Measurements from ENCODE around the gene TOX3.

The TOX3 gene

DNA sequence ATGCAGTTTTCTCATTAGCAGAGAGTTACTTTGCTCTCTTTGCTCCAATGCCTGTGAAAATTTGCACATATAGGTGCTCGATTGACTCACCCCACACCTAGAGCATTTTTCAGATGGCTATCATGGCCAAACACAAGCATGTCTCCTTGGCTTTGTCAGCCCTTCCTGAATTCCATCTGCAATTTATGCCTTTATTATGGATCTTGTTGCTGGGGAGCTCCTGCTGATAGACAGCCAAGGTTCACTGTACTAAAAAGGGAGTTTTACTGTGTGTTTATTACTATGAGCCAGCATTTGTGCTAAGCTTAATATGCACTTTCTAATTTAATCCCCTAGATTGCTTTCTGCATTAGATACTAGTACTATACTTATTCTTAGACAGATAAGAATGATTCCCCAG is 93.3 kb downstream of the TOX3 start:
- DNase-seq (ENCODE audit: low read depth) = no peak
- TF ChIP-seq, protein P1, sequence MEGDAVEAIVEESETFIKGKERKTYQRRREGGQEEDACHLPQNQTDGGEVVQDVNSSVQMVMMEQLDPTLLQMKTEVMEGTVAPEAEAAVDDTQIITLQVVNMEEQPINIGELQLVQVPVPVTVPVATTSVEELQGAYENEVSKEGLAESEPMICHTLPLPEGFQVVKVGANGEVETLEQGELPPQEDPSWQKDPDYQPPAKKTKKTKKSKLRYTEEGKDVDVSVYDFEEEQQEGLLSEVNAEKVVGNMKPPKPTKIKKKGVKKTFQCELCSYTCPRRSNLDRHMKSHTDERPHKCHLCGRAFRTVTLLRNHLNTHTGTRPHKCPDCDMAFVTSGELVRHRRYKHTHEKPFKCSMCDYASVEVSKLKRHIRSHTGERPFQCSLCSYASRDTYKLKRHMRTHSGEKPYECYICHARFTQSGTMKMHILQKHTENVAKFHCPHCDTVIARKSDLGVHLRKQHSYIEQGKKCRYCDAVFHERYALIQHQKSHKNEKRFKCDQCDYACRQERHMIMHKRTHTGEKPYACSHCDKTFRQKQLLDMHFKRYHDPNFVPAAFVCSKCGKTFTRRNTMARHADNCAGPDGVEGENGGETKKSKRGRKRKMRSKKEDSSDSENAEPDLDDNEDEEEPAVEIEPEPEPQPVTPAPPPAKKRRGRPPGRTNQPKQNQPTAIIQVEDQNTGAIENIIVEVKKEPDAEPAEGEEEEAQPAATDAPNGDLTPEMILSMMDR (IDR thresholded peaks at IDR 0.05; ENCODE audit: control insufficient read depth, insufficient read depth, low read depth, low read length, missing control alignments) = no peak
- H3K4me3 ChIP-seq (ENCODE audit: control insufficient read depth, low read depth, low read length) = no peak overlapping the region

DNA sequence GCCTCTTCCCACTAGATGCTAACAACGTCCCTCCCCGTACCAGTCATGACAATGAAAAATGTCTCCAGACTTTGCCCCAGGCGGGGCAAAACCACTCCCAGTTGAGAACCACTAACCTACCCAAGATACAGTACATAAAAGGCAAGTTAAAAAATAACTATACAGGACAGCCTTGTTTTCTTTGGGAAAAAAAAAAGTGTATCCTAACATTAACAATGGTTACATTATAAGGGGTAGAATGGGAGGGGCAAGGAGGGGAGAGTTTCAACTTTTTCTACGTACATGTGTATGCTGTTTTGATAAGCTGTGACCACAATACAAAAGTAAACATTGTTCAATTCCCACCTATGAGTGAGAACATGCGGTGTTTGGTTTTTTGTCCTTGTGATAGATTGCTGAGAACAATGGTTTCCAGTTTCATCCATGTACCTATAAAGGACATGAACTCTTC is 94.9 kb downstream of the TOX3 start:
- TF ChIP-seq, protein P1 (IDR thresholded peaks at IDR 0.05; ENCODE audit: control insufficient read depth, insufficient read depth, low read depth, low read length, missing control alignments) = no peak

DNA sequence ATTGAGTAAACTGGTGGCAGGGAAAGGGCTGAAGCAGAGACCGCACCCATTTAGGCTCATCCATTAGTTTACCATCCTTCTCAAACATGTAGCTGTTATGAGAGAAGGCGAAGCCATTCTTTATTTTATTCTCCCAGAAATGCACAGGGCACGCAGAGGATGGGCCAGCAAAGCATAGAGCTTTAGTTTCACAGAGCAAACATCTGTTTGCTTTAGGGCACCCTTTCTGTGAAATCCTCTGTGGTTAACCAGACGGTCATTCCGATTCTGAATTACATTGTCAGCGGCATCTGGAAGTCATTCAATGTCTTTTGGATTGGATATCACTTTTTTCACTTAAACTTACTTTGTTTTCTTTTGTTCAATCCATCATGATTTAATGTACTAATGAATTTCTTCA is 96.0 kb downstream of the TOX3 start:
- TF ChIP-seq, protein P1 (IDR thresholded peaks at IDR 0.05; ENCODE audit: control insufficient read depth, insufficient read depth, low read depth, low read length, missing control alignments) = no peak
- no peak for DNase-seq (ENCODE audit: low read depth)
- no peak overlapping the region for H3K4me3 ChIP-seq (ENCODE audit: control insufficient read depth, low read depth, low read length)

More for the DNA sequence above, 94.9 kb downstream of the TOX3 start:
- DNase-seq (ENCODE audit: low read depth) = no peak
- no peak overlapping the region for H3K4me3 ChIP-seq (ENCODE audit: control insufficient read depth, low read depth, low read length)

DNA sequence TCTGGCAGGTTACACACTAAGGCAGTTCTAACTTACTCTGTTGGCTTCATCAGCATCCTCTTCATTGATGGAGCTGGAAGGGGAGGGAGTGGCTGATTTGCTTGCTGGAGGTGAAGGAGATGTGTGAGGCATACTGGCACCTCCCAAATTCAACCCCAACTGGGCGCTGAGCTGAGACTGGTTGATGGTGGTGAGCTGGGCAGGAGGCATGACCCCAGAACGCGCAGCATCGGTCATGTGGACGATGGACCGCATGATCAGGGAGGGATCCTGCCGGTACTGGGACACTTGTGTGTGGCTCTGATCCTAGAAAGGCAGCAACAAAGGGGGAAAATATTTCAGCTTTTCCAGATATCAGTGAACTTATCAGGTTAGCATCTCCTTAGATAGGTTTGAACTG is 96.7 kb downstream of the TOX3 start:
- TF ChIP-seq, protein P1 (IDR thresholded peaks at IDR 0.05; ENCODE audit: control insufficient read depth, insufficient read depth, low read depth, low read length, missing control alignments) = no peak
- DNase-seq (ENCODE audit: low read depth) = no peak
- H3K4me3 ChIP-seq (ENCODE audit: control insufficient read depth, low read depth, low read length) = no peak overlapping the region

DNA sequence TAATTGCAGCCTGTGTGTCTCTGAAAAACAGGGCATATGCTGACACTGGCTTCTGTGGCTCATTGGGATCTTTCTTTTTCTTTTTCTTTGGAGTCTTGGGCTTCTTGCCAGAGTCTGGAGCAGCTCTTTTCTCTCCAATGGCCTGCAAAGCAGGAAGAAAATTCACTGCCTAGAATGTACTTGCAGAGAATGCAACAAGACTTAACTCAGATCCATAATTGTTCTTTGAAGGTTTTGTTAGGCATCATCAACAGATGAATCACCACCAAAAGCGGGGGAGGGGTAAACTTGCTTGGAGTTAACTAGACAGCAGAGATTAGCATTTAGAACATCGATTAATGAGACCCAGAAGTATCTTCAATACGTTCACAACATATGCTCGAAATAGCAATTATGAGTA is 100.9 kb downstream of the TOX3 start:
- TF ChIP-seq, protein P1 (IDR thresholded peaks at IDR 0.05; ENCODE audit: control insufficient read depth, insufficient read depth, low read depth, low read length, missing control alignments) = no peak
- no peak for DNase-seq (ENCODE audit: low read depth)
- no peak overlapping the region for H3K4me3 ChIP-seq (ENCODE audit: control insufficient read depth, low read depth, low read length)

DNA sequence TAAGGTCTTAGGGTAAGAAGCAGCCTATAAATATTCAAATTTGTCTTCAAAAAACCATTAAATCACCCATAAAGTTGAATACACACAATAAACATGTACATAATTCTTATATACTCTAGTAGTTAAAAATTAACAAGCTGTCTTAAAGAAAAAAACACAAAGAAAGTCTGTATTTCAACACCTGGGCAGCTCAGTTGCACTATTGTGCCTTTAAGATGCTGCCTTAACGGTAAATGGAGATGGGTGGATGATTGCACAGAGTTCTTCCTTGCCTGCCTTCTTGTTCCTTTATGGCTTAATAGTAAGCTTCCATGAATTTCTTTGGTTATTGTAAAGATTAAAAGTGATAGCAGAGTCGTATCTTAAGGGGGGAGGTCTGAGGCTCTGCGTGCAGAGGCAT is 105.1 kb downstream of the TOX3 start:
- TF ChIP-seq, protein P1 (IDR thresholded peaks at IDR 0.05; ENCODE audit: control insufficient read depth, insufficient read depth, low read depth, low read length, missing control alignments) = no peak
- DNase-seq (ENCODE audit: low read depth) = no peak
- H3K4me3 ChIP-seq (ENCODE audit: control insufficient read depth, low read depth, low read length) = no peak overlapping the region

DNA sequence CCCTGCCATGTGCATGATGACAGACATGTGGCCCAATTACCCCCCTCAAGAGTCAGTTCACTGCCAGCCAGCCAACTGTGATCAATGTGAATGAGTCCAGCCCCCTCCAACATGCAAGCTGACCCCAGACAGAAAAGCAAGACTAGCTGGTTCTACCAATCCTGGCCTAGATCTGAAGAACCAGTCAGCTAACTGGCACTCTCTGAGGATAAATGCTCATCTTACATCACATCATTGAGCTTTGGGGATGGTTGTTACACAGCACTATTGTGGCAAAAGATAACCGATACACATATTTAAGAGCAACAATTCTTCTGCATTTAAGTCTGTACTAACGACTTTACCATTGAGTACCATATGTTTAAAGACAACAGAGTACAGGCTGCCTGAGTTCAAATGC is 106.7 kb downstream of the TOX3 start:
- no peak for DNase-seq (ENCODE audit: low read depth)
- H3K4me3 ChIP-seq (ENCODE audit: control insufficient read depth, low read depth, low read length) = no peak overlapping the region
- TF ChIP-seq, protein P1 (IDR thresholded peaks at IDR 0.05; ENCODE audit: control insufficient read depth, insufficient read depth, low read depth, low read length, missing control alignments) = no peak

All from AG09309 (cell line).